K562 (cell line): ENCODE measurements around the gene ZNF775. TPM values are rescaled to one million over a fixed set of nuclear protein-coding genes. Genes with fewer than 3 reads are reported as not detected.
A peak's percentile ranks its signal among the peaks of the same experiment; 100 is the strongest.

Experiments
- ARID1B ChIP-seq: fragments of 450-650 bp; IDR thresholded peaks from 2 replicates; pipeline ENCODE4 v1.6.1; 2016; ENCODE audit warnings: antibody characterized with exemption, mild to moderate bottlenecking, inconsistent platforms
- BACH1 ChIP-seq: fragments of 200-800 bp; sonication (Bioruptor generic); IDR thresholded peaks from 2 replicates; pipeline ENCODE4 v1.6.1; 2016; ENCODE audit warnings: missing genetic modification characterization, missing compliant biosample characterization
- CHD2 ChIP-seq: IDR thresholded peaks from 2 replicates; pipeline ENCODE4 v1.6.1; 2011; ENCODE audit warnings: low read depth, low read length
- DNMT1 ChIP-seq: fragments of 450-650 bp; IDR thresholded peaks from 2 replicates; pipeline ENCODE4 v1.6.1; 2016; ENCODE audit warnings: antibody characterized with exemption, mild to moderate bottlenecking
- E2F6 ChIP-seq, 2 experiments: IDR thresholded peaks; 2 replicates each; pipeline ENCODE4 v1.6.1; 2011; ENCODE audit warnings: borderline replicate concordance in 1 of 2, control low read depth in 1 of 2, low read depth in 1 of 2, low read length in 1 of 2, mild to moderate bottlenecking in 1 of 2, mixed read lengths in 1 of 2, moderate library complexity in 1 of 2; ENCODE audit not compliant: insufficient read depth in 1 of 2, insufficient read length in 1 of 2, poor library complexity in 1 of 2, severe bottlenecking in 1 of 2; ENCODE audit errors: extremely low read depth in 1 of 2
- ELF4 ChIP-seq: fragments of 450-650 bp; formaldehyde crosslinking; IDR thresholded peaks from 2 replicates; pipeline ENCODE4 v1.4.0; 2022; ENCODE audit warnings: missing genetic modification characterization
- ETV5 ChIP-seq: sonication (generic); formaldehyde crosslinking; IDR thresholded peaks from 2 replicates; pipeline ENCODE4 v1.4.0; 2020; ENCODE audit warnings: low read depth, mild to moderate bottlenecking, missing genetic modification reagents
- GATAD2A ChIP-seq: fragments of 450-650 bp; IDR thresholded peaks from 2 replicates; pipeline ENCODE4 v1.6.1; 2017
- GTF2F1 ChIP-seq: IDR thresholded peaks from 2 replicates; pipeline ENCODE4 v1.6.1; 2011; ENCODE audit warnings: low read depth, low read length, improper control_type of control experiment
- IRF1 ChIP-seq: sonication (generic); formaldehyde crosslinking; IDR thresholded peaks from 2 replicates; pipeline ENCODE4 v1.8.0; 2022; ENCODE audit warnings: missing genetic modification reagents, mild to moderate bottlenecking, borderline replicate concordance
- POLR3G ChIP-seq: IDR thresholded peaks from 2 replicates; pipeline ENCODE4 v1.6.1; 2011; ENCODE audit not compliant: insufficient read length, insufficient replicate concordance; ENCODE audit errors: extremely low read depth
- RBBP5 ChIP-seq: fragments of 200-600 bp; sonication (generic); IDR thresholded peaks from 2 replicates; pipeline ENCODE4 v1.6.1; 2012; ENCODE audit warnings: borderline replicate concordance, mild to moderate bottlenecking, low read length, control low read depth, inconsistent platforms; ENCODE audit not compliant: insufficient read depth, poor library complexity, severe bottlenecking
- SMARCE1 ChIP-seq: fragments of 450-650 bp; IDR thresholded peaks from 2 replicates; pipeline ENCODE4 v1.7.1; 2016; ENCODE audit warnings: mild to moderate bottlenecking
- SRSF3 ChIP-seq: fragments of 200-400 bp; formaldehyde crosslinking; IDR thresholded peaks from 2 replicates; pipeline ENCODE4 v1.6.1; 2016; ENCODE audit warnings: mild to moderate bottlenecking, low read length, moderate library complexity; ENCODE audit not compliant: insufficient read depth
- TEAD2 ChIP-seq: fragments of 450-650 bp; IDR thresholded peaks from 2 replicates; pipeline ENCODE4 v1.6.1; 2016; ENCODE audit warnings: missing genetic modification characterization, control low read depth, missing compliant biosample characterization
- ZNF197 ChIP-seq: fragments of 200-800 bp; sonication (Bioruptor generic); IDR thresholded peaks from 2 replicates; pipeline ENCODE4 v1.6.1; 2016; ENCODE audit warnings: low read depth, missing genetic modification characterization, missing compliant biosample characterization
- ZNF592 ChIP-seq: fragments of 450-650 bp; IDR thresholded peaks from 2 replicates; pipeline ENCODE4 v1.6.1; 2017; ENCODE audit warnings: antibody characterized with exemption, mild to moderate bottlenecking
- polyA plus RNA-seq, 8 experiments: library from polyadenylated mRNA; depleted of rRNA in 4 of 8; stranded (reverse) in 5 of 8; unstranded in 3 of 8; fragments of >200 nt; fragmentation: Nextera tagmentation in 2 of 8; fragmentation: Illumina TruSeq in 1 of 8; extraction: Ambion mirVana in 2 of 8; extraction: Trizol in 1 of 8; gene quantifications; 2 replicates each; pipeline versions ENCODE4 v1.2.1 to v1.2.3, GENCODE V29; 2011 to 2014; ENCODE audit warnings: inconsistent platforms in 1 of 8, missing spikeins in 1 of 8
- total RNA-seq, 7 experiments: library from RNA; depleted of rRNA in 6 of 7; stranded (reverse); fragments of >200 nt in 6 of 7; fragmentation: Illumina TruSeq in 2 of 7; extraction: Trizol in 2 of 7; gene quantifications; 2 replicates each; pipeline versions ENCODE4 v1.2.1 to v1.2.3, GENCODE V29; 2011 to 2021; ENCODE audit warnings: low replicate concordance in 1 of 7
- TF ChIP-seq, protein P1 (sequence below): fragments of 250-450 bp; sonication (Bioruptor Pico); IDR thresholded peaks from 2 replicates; pipeline ENCODE4 v1.5.0; 2021; ENCODE audit warnings: mild to moderate bottlenecking, borderline replicate concordance

The ZNF775 gene
- total and polyA plus RNA-seq, 9 of the 15 experiments (the other 6 are each of a cell fraction or from before 2014, with no cell fraction given), result 0.04 to 18.7 (median 4.9) TPM

DNA sequence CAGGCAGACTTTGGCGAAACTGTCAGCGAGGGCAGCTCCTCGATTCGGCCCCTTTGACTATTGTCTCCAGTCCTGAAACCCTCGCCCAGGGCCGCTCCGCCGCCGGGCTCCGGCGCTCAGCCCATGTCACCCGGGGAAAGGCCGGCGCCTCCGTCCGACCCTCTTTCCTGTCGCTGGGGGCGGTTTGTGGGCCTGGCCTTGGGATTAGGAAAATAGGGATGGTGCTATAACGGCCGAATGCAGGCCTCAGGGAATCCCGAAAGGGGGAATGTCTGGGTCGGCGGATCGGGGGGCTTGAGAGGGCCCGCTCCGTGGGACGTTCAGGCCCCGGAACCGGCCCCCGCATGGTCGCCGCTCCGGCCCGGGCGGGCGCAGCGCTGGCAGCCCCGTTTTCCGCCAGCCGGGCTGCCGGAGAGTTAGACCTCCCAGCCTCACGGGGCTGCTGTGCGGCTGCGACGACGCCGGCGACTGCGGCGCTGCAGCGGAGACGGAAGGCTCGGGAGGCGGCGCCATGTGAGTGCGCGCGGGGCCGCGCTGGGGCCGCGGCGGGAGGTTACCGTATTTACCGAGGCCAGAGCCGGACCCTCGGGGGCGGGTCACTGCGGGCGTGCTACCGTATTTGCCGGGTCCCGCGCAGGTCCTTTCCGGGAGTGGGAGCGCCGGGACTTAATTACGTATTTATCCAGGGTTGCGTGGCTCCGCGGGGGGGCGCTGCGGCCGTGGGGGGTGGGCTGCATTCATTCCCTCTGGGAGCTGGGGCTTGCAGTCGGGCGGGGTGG lies 25.9 kb downstream of the ZNF775 start (continued):
- TF ChIP-seq IRF1, result no peak; the same call in none of the 2 replicates
- no peak; the same call in 1 of the 2 replicates for TF ChIP-seq BACH1 (tag)
- TF ChIP-seq E2F6 (IDR thresholded peaks at IDR 0.05; ENCODE audit: borderline replicate concordance in 1 of 2, extremely low read depth in 1 of 2, insufficient read depth in 1 of 2, insufficient read length in 1 of 2, low read depth in 1 of 2, low read length in 1 of 2, poor library complexity in 1 of 2, severe bottlenecking in 1 of 2), result peak; percentile 90 to 96
- TF ChIP-seq POLR3G, result no peak
- peak; percentile 97 for TF ChIP-seq RBBP5
- peak; percentile 92; the same call in 1 of the 2 replicates for TF ChIP-seq GATAD2A
- TF ChIP-seq DNMT1, result no peak
- TF ChIP-seq SRSF3, result peak; percentile 83; the same call in 1 of the 2 replicates
- TF ChIP-seq ARID1B, result no peak
- TF ChIP-seq SMARCE1, result no peak
- TF ChIP-seq, protein P1, sequence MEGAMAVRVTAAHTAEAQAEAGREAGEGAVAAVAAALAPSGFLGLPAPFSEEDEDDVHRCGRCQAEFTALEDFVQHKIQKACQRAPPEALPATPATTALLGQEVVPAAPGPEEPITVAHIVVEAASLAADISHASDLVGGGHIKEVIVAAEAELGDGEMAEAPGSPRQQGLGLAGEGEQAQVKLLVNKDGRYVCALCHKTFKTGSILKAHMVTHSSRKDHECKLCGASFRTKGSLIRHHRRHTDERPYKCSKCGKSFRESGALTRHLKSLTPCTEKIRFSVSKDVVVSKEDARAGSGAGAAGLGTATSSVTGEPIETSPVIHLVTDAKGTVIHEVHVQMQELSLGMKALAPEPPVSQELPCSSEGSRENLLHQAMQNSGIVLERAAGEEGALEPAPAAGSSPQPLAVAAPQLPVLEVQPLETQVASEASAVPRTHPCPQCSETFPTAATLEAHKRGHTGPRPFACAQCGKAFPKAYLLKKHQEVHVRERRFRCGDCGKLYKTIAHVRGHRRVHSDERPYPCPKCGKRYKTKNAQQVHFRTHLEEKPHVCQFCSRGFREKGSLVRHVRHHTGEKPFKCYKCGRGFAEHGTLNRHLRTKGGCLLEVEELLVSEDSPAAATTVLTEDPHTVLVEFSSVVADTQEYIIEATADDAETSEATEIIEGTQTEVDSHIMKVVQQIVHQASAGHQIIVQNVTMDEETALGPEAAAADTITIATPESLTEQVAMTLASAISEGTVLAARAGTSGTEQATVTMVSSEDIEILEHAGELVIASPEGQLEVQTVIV (CRISPR knock-in tag), result no peak
- TF ChIP-seq ZNF197 (CRISPR knock-in tag), result peak; percentile 24; the same call in 1 of the 2 replicates
- TF ChIP-seq ELF4 (CRISPR knock-in tag), result no peak
- TF ChIP-seq CHD2, result peak; percentile 65
- peak; percentile 79; the same call in 1 of the 2 replicates for TF ChIP-seq ETV5 (CRISPR knock-in tag)
- TF ChIP-seq ZNF592, result peak; percentile 82
- peak; percentile 67; the same call in 1 of the 2 replicates for TF ChIP-seq GTF2F1
- TF ChIP-seq TEAD2, result no peak
